Measurements from ENCODE around the gene LILRA2. TPM values are rescaled to one million over a fixed set of nuclear protein-coding genes. Genes with fewer than 3 reads are reported as not detected.

The LILRA2 gene
- total and polyA plus RNA-seq, 2 of the 13 experiments (the other 11 are each of a cell fraction or from before 2014, with no cell fraction given), result 0.53 TPM; not detected in 1

GRCh38 chr19:54609356-54609791 is 35.8 kb downstream of the LILRA2 start:
- Histone ChIP-seq H3K4me1 (ENCODE audit: insufficient read depth, low read length) (no peaks in the 10 kb centered on the region), H3K27ac (ENCODE audit: extremely low read length, insufficient read depth, low read length) (no peak overlapping the region), H3K4me2 (ENCODE audit: low read depth, low read length) (no peak overlapping the region), H2AFZ (ENCODE audit: low read length) (no peak overlapping the region), H3K27me3 (ENCODE audit: control insufficient read depth in 1 of 2, insufficient read depth in 2 of 2, low read length in 2 of 2) (peaks cover 0 to 12% of the 10 kb centered on the region in 2 experiments; a peak in 1 of 5 replicates), H3K4me3 (replicated peaks in 1 of 3; ENCODE audit: insufficient read depth in 1 of 3, low read depth in 2 of 3, low read length in 3 of 3) (no peak overlapping the region), H3K36me3 (replicated peaks in 1 of 2; ENCODE audit: control insufficient read depth in 1 of 2, insufficient read depth in 2 of 2, low read length in 2 of 2) (no peaks in the 10 kb centered on the region), H3K9me3 (ENCODE audit: low read length) (no peaks in the 10 kb centered on the region), H3K9ac (ENCODE audit: insufficient read depth, low read depth, low read length) (no peak overlapping the region), H4K20me1 (ENCODE audit: insufficient read depth, low read length) (no peaks in the 10 kb centered on the region), H3K79me2 (ENCODE audit: insufficient read depth, low read length) (no peaks in the 10 kb centered on the region)
- in situ Hi-C loops (cut with HindIII; ENCODE audit: extremely low pct_ligation_motif_present, low pct_unique_long_range_greater_than_20kb), result no loop called here
- DNase-seq (ENCODE audit: low spot score), result no peak
- WGBS (ENCODE audit: low lambda C conversion rate), result 60% methylated on average over 15 of the region's 26 CpGs
- POLR2A ChIA-PET, result no interaction called here
- TF ChIP-seq ZNF251 (CRISPR knock-in tag; IDR thresholded peaks at IDR 0.05) (no peak), MNT (IDR thresholded peaks at IDR 0.05) (0 out of 2 replicates have a peak, but pooled peaks have one; percentile 5)
- ATAC-seq, result no peak
- intact Hi-C loops (cut with micrococcal nuclease; ENCODE audit: unreplicated experiment), result no loop called here
- CTCF ChIA-PET (ENCODE audit: low intra/inter-chr PET ratio, low total read pairs), result no interaction called here
- no peak for FAIRE-seq
- no TSS peak for BruUV-seq (replicated peaks)

GRCh38 chr19:54612428-54612827 is 38.8 kb downstream of the LILRA2 start:
- ATAC-seq (no peak), DNase-seq (ENCODE audit: low spot score) (no peak), FAIRE-seq (no peak)
- H3K9me3 ChIP-seq (ENCODE audit: low read length), result no peaks in the 10 kb centered on the region
- ChIA-PET CTCF (ENCODE audit: low intra/inter-chr PET ratio, low total read pairs) (no interaction called here), POLR2A (no interaction called here)
- no peaks in the 10 kb centered on the region for H3K4me1 ChIP-seq (ENCODE audit: insufficient read depth, low read length)
- H4K20me1 ChIP-seq (ENCODE audit: insufficient read depth, low read length), result no peaks in the 10 kb centered on the region
- H3K4me3 ChIP-seq (replicated peaks in 1 of 3; ENCODE audit: insufficient read depth in 1 of 3, low read depth in 2 of 3, low read length in 3 of 3), result no peak overlapping the region
- H3K27me3 ChIP-seq (ENCODE audit: control insufficient read depth in 1 of 2, insufficient read depth in 2 of 2, low read length in 2 of 2), result peaks cover 0 to 12% of the 10 kb centered on the region in 2 experiments; a peak in 1 of 5 replicates
- WGBS (ENCODE audit: low lambda C conversion rate), result 19% methylated on average over 1 of the region's 1 CpG
- H3K36me3 ChIP-seq (replicated peaks in 1 of 2; ENCODE audit: control insufficient read depth in 1 of 2, insufficient read depth in 2 of 2, low read length in 2 of 2), result no peaks in the 10 kb centered on the region
- no TSS peak for BruUV-seq (replicated peaks)
- H3K79me2 ChIP-seq (ENCODE audit: insufficient read depth, low read length), result no peaks in the 10 kb centered on the region
- in situ Hi-C loops (cut with HindIII; ENCODE audit: extremely low pct_ligation_motif_present, low pct_unique_long_range_greater_than_20kb) (no loop called here), intact Hi-C loops (cut with micrococcal nuclease; ENCODE audit: unreplicated experiment) (no loop called here)
- H3K27ac ChIP-seq (ENCODE audit: extremely low read length, insufficient read depth, low read length), result no peak overlapping the region
- TF ChIP-seq ZNF30 (CRISPR knock-in tag; IDR thresholded peaks at IDR 0.05), result no peak
- H2AFZ ChIP-seq (ENCODE audit: low read length), result no peak overlapping the region
- no peak overlapping the region for H3K4me2 ChIP-seq (ENCODE audit: low read depth, low read length)
- H3K9ac ChIP-seq (ENCODE audit: insufficient read depth, low read depth, low read length), result no peak overlapping the region
